HepG2 (cell line): ENCODE measurements around the gene GPLD1. TPM values are rescaled to one million over a fixed set of nuclear protein-coding genes. Genes with fewer than 3 reads are reported as not detected.
A peak's percentile ranks its signal among the peaks of the same experiment; 100 is the strongest.

Source experiments
- ATAC-seq: fragments of 200-7000 bp; cut with Tn5 transposase; 3 replicates; pipeline ENCODE4 v1.9.1; 2020; ENCODE audit warnings: mild to moderate bottlenecking, moderate library complexity
- BruUV-seq: library from RNA; stranded (reverse); fragments of 400-500 nt; replicated peaks from 2 replicates; lab custom pipeline; 2021; lab: Mats Ljungman, UMichigan
- CTCF ChIA-PET: fragments of 300-600 bp; formaldehyde crosslinking; extraction: SDS; loops from one replicate; lab custom pipeline; 2021; ENCODE audit warnings: low total read pairs, inconsistent platforms, low intra/inter-chr PET ratio; lab: Yijun Ruan, JAX
- POLR2A ChIA-PET: fragments of 350-600 bp; sonication (Branson Sonifier 250); formaldehyde crosslinking; loops from one replicate; lab custom pipeline; 2020; ENCODE audit warnings: antibody characterized with exemption, inconsistent platforms; lab: Yijun Ruan, JAX
- DNase-seq: peaks from one replicate; pipeline ENCODE4 v3.0.0-alpha.2; 2015; ENCODE audit warnings: low spot score
- FAIRE-seq: peaks from 3 replicates; lab custom pipeline; 2011; peaks lifted over from hg19 to GRCh38; lab: Jason Lieb, UNC
- H2AFZ ChIP-seq: one replicate; pipeline ENCODE4 v1.6.1; 2011; ENCODE audit warnings: low read length, inconsistent platforms
- H3K27ac ChIP-seq: fragments of 300-600 bp; 3 replicates; pipeline ENCODE4 v1.8.0; 2011; ENCODE audit warnings: mixed run types, mild to moderate bottlenecking, mixed read lengths, low read length, inconsistent platforms; ENCODE audit not compliant: insufficient read depth; ENCODE audit errors: extremely low read length
- H3K27me3 ChIP-seq, 2 experiments: fragments of 200-600 bp in 1 of 2; 2 replicates in 1 of 2; 3 replicates in 1 of 2; pipeline versions ENCODE4 v1.6.0 to v1.8.0; 2011; ENCODE audit warnings: low read length in 2 of 2, mild to moderate bottlenecking in 2 of 2, moderate library complexity in 2 of 2, inconsistent platforms in 1 of 2; ENCODE audit not compliant: insufficient read depth in 2 of 2, control insufficient read depth in 1 of 2
- H3K36me3 ChIP-seq, 2 experiments: fragments of 200-600 bp in 1 of 2; replicated peaks in 1 of 2; 2 replicates in 1 of 2; 3 replicates in 1 of 2; pipeline versions ENCODE4 v1.5.1 to v1.8.0; 2011; ENCODE audit warnings: low read length in 2 of 2, inconsistent platforms in 1 of 2; ENCODE audit not compliant: insufficient read depth in 2 of 2, control insufficient read depth in 1 of 2
- H3K4me1 ChIP-seq: 2 replicates; pipeline ENCODE4 v1.5.1; 2012; ENCODE audit warnings: low read length, inconsistent platforms; ENCODE audit not compliant: insufficient read depth
- H3K4me2 ChIP-seq: 2 replicates; pipeline ENCODE4 v1.6.0; 2011; ENCODE audit warnings: low read depth, low read length, inconsistent platforms
- H3K4me3 ChIP-seq, 3 experiments: fragments of 200-600 bp in 1 of 3; sonication (generic), shearing (Covaris generic) in 1 of 3; replicated peaks in 1 of 3; 2 replicates each; pipeline ENCODE4 v1.5.1; 2011 to 2016; ENCODE audit warnings: low read length in 3 of 3, inconsistent platforms in 2 of 3, low read depth in 2 of 3, mild to moderate bottlenecking in 2 of 3, control low read depth in 1 of 3, mixed read lengths in 1 of 3; ENCODE audit not compliant: insufficient read depth in 1 of 3
- H3K79me2 ChIP-seq: one replicate; pipeline ENCODE4 v1.6.1; 2011; ENCODE audit warnings: low read length, inconsistent platforms; ENCODE audit not compliant: insufficient read depth
- H3K9ac ChIP-seq: 2 replicates; pipeline ENCODE4 v1.6.0; 2011; ENCODE audit warnings: mild to moderate bottlenecking, low read depth, low read length, inconsistent platforms; ENCODE audit not compliant: insufficient read depth
- H3K9me3 ChIP-seq: 2 replicates; pipeline ENCODE4 v1.5.1; 2012; ENCODE audit warnings: mild to moderate bottlenecking, low read length
- H4K20me1 ChIP-seq: 2 replicates; pipeline ENCODE4 v1.6.0; 2011; ENCODE audit warnings: inconsistent platforms, mild to moderate bottlenecking, low read length, moderate library complexity; ENCODE audit not compliant: insufficient read depth
- AFF4 ChIP-seq: sonication (generic); formaldehyde crosslinking; IDR thresholded peaks from 2 replicates; pipeline ENCODE4 v1.4.0; 2020; ENCODE audit warnings: missing genetic modification reagents
- CC2D1A ChIP-seq: sonication (generic); formaldehyde crosslinking; IDR thresholded peaks from 2 replicates; pipeline ENCODE4 v1.8.1; 2023; ENCODE audit warnings: mild to moderate bottlenecking, missing genetic modification reagents
- HOXA3 ChIP-seq: sonication (generic); formaldehyde crosslinking; IDR thresholded peaks from 2 replicates; pipeline ENCODE4 v1.5.0; 2020; ENCODE audit warnings: missing genetic modification reagents
- MEIS1 ChIP-seq: sonication (generic); formaldehyde crosslinking; IDR thresholded peaks from 2 replicates; pipeline ENCODE4 v1.9.0; 2021; ENCODE audit warnings: mild to moderate bottlenecking, missing genetic modification reagents, moderate library complexity, borderline replicate concordance
- NAIF1 ChIP-seq: sonication (generic); formaldehyde crosslinking; IDR thresholded peaks from 2 replicates; pipeline ENCODE4 v1.5.0; 2020; ENCODE audit warnings: mild to moderate bottlenecking, missing genetic modification reagents, borderline replicate concordance
- NBN ChIP-seq: fragments of 450-650 bp; conservative IDR thresholded peaks from 2 replicates; pipeline ENCODE4 v1.6.1; 2017
- UBTF ChIP-seq: sonication (generic); formaldehyde crosslinking; IDR thresholded peaks from 2 replicates; pipeline ENCODE4 v1.4.0; 2020; ENCODE audit warnings: mild to moderate bottlenecking, missing genetic modification reagents
- ZFP1 ChIP-seq: IDR thresholded peaks from 2 replicates; pipeline ENCODE4 v1.6.1; 2016
- WGBS: methylation state at CpG from one replicate; pipeline ENCODE4 v1.1.6; 2017; ENCODE audit warnings: low lambda C conversion rate; 5-methylcytosine and 5-hydroxymethylcytosine counted together
- in situ Hi-C: cut with HindIII; loops from 2 replicates; pipeline ENCODE4 v1.10.0; 2017; ENCODE audit warnings: low pct_unique_long_range_greater_than_20kb; ENCODE audit not compliant: extremely low pct_ligation_motif_present
- intact Hi-C: fragments of 100-400 bp; cut with micrococcal nuclease; formaldehyde crosslinking; loops from one replicate; pipeline ENCODE4 v1.10.0; 2022; ENCODE audit not compliant: unreplicated experiment
- polyA plus RNA-seq, 8 experiments: library from polyadenylated mRNA; depleted of rRNA in 3 of 8; stranded (reverse) in 7 of 8; unstranded in 1 of 8; fragments of >200 nt; fragmentation: Illumina TruSeq in 4 of 8; extraction: Trizol in 4 of 8; gene quantifications; 2 replicates each; pipeline versions ENCODE4 v1.2.1 to v1.2.3, GENCODE V29; 2011 to 2016; ENCODE audit warnings: low read depth in 4 of 8, missing spikeins in 1 of 8, mixed read lengths in 1 of 8; ENCODE audit not compliant: insufficient read depth in 1 of 8
- total RNA-seq, 5 experiments: library from RNA; depleted of rRNA; stranded (reverse); fragments of >200 nt; fragmentation: Illumina TruSeq; extraction: Trizol; gene quantifications; 2 replicates each; pipeline ENCODE4 v1.2.3, GENCODE V29; 2016; ENCODE audit warnings: low read depth in 1 of 5

Gene GPLD1
- total and polyA plus RNA-seq, 2 of the 13 experiments (the other 11 are each of a cell fraction or from before 2014, with no cell fraction given) = 6.2 to 7.6 TPM

GRCh38 chr6:24506814-24507520 lies 17.6 kb upstream of the GPLD1 start:
- Histone ChIP-seq H3K36me3 (peaks cover 0 to 12% of the 10 kb centered on the region in 2 experiments; a peak in 4 of 5 replicates), H3K9ac (no peak overlapping the region), H2AFZ (no peak overlapping the region), H3K27me3 (no peaks in the 10 kb centered on the region), H3K4me2 (no peak overlapping the region), H3K4me1 (peaks cover 35% of the 10 kb centered on the region), H3K9me3 (no peaks in the 10 kb centered on the region), H4K20me1 (no peaks in the 10 kb centered on the region), H3K4me3 (no peak overlapping the region), H3K27ac (no peak overlapping the region), H3K79me2 (no peaks in the 10 kb centered on the region)
- TF ChIP-seq ZFP1 = peak; percentile 93; the same call in 1 of the 2 replicates
- TF ChIP-seq NAIF1 (CRISPR knock-in tag) = no peak
- CTCF ChIA-PET = no interaction called here
- no peak for ATAC-seq
- no peak for FAIRE-seq
- no peak for DNase-seq
- POLR2A ChIA-PET = interaction anchor here (3.2 kb wide), 1 partner anchor 12 kb away, joined by 39 read pairs; the partner anchor contains the start of gene ALDH5A1
- in situ Hi-C loops (no loop called here), intact Hi-C loops (no loop called here)
- WGBS = 97% methylated on average over 3 of the region's 3 CpGs
- BruUV-seq = no TSS peak

- BruUV-seq = no TSS peak
- DNase-seq (peak; percentile 94), FAIRE-seq (peak; percentile 99), ATAC-seq (peak; percentile 100)
- Histone ChIP-seq H3K27me3 (no peaks in the 10 kb centered on the region), H3K4me1 (peaks cover 38% of the 10 kb centered on the region), H3K9me3 (no peaks in the 10 kb centered on the region), H3K9ac (peak overlapping the region; percentile 27; the same call in 1 of the 2 replicates), H3K79me2 (no peaks in the 10 kb centered on the region), H4K20me1 (no peaks in the 10 kb centered on the region), H3K27ac (peak overlapping the region; percentile 69), H3K4me2 (peak overlapping the region; percentile 66), H3K36me3 (peaks cover 0 to 10% of the 10 kb centered on the region in 2 experiments; a peak in 4 of 5 replicates), H3K4me3 (peak overlapping the region in 2 of 3 experiments; percentile 27 to 45; a peak in 4 of 6 replicates), H2AFZ (no peak overlapping the region)
- 23% methylated on average over 13 of the region's 14 CpGs for WGBS
- in situ Hi-C loops (no loop called here), intact Hi-C loops (loop anchor here (1.0 kb wide), 1 partner anchor 10 kb away; no protein-coding TSS in a partner anchor)
- CTCF ChIA-PET = no interaction called here
- POLR2A ChIA-PET = interaction anchor here (1.0 to 3.2 kb wide), 2 partner anchors 10 to 14 kb away, joined by 4 to 39 read pairs; partner anchors contain the start of gene ALDH5A1
- TF ChIP-seq UBTF (CRISPR knock-in tag) (peak; percentile 70), AFF4 (CRISPR knock-in tag) (no peak), MEIS1 (0 out of 2 replicates have a peak, but pooled peaks have one; percentile 47), CC2D1A (no peak), HOXA3 (CRISPR knock-in tag) (peak; percentile 70; the same call in 1 of the 2 replicates), NBN (no peak)
Measured at GRCh38 chr6:24504649-24505586, 15.5 kb upstream of the GPLD1 start.
